K562 (cell line): Measurements from ENCODE around the gene PRDM16. TPM values are rescaled to one million over a fixed set of nuclear protein-coding genes. Genes with fewer than 3 reads are reported as not detected.

Source experiments
- ATAC-seq: fragments of 200-7000 bp; cut with Tn5 transposase; 3 replicates; pipeline ENCODE4 v1.9.1; 2020; ENCODE audit warnings: moderate library complexity
- BruUV-seq: library from RNA; stranded (reverse); fragments of 400-500 nt; replicated peaks from 2 replicates; lab custom pipeline; 2021; lab: Mats Ljungman, UMichigan
- CTCF ChIA-PET: fragments of 300-600 bp; formaldehyde crosslinking; extraction: SDS; loops from one replicate; lab custom pipeline; 2021; ENCODE audit warnings: low intra/inter-chr PET ratio; lab: Yijun Ruan, JAX
- POLR2A ChIA-PET: fragments of 300-600, 350-650 bp; sonication (Branson Sonifier 250); formaldehyde crosslinking; extraction: SDS; loops from one replicate; lab custom pipeline; 2021; ENCODE audit warnings: antibody characterized with exemption, inconsistent platforms; lab: Yijun Ruan, JAX
- DNase-seq, 4 experiments: peaks; one replicate each; pipeline versions ENCODE4 v3.0.0 to v3.0.0-alpha.2; 2011 to 2018; ENCODE audit warnings: low spot score in 3 of 4, mixed read lengths in 3 of 4; ENCODE audit errors: extremely low read depth in 1 of 4
- FAIRE-seq: peaks from 2 replicates; lab custom pipeline; 2011; peaks lifted over from hg19 to GRCh38; lab: Jason Lieb, UNC
- H2AFZ ChIP-seq: 2 replicates; pipeline ENCODE4 v1.6.0; 2011; ENCODE audit warnings: low read depth, low read length, control low read depth, inconsistent platforms
- H3K27ac ChIP-seq: fragments of 200-600 bp; 3 replicates; pipeline ENCODE4 v1.8.0; 2011; ENCODE audit warnings: low read depth, mild to moderate bottlenecking, control low read depth, inconsistent platforms, low read length, moderate library complexity, mixed read lengths; ENCODE audit errors: extremely low read depth
- H3K27me3 ChIP-seq, 2 experiments: fragments of 300-600 bp in 1 of 2; 2 replicates in 1 of 2; 3 replicates in 1 of 2; pipeline versions ENCODE4 v1.6.0 to v1.8.0; 2011; ENCODE audit warnings: inconsistent platforms in 2 of 2, low read length in 2 of 2, mild to moderate bottlenecking in 1 of 2, mixed read lengths in 1 of 2, moderate library complexity in 1 of 2; ENCODE audit not compliant: control insufficient read depth in 2 of 2, insufficient read depth in 2 of 2
- H3K36me3 ChIP-seq: fragments of 300-600 bp; 3 replicates; pipeline ENCODE4 v1.8.0; 2011; ENCODE audit warnings: mild to moderate bottlenecking, low read length, inconsistent platforms; ENCODE audit not compliant: control insufficient read depth, insufficient read depth
- H3K4me1 ChIP-seq, 2 experiments: fragments of 200-600 bp in 1 of 2; replicated peaks in 1 of 2; 2 replicates in 1 of 2; 3 replicates in 1 of 2; pipeline versions ENCODE4 v1.5.1 to v1.8.0; 2011; ENCODE audit warnings: inconsistent platforms in 2 of 2, low read length in 2 of 2, mild to moderate bottlenecking in 1 of 2, mixed read lengths in 1 of 2, moderate library complexity in 1 of 2; ENCODE audit not compliant: control insufficient read depth in 2 of 2, insufficient read depth in 2 of 2
- H3K4me2 ChIP-seq: 2 replicates; pipeline ENCODE4 v1.6.1; 2011; ENCODE audit warnings: low read length, control low read depth, inconsistent platforms, mixed read lengths; ENCODE audit not compliant: insufficient read depth
- H3K4me3 ChIP-seq: fragments of 200-600 bp; sonication (generic), shearing (Covaris generic); 2 replicates; pipeline ENCODE4 v1.5.1; 2016; ENCODE audit warnings: control low read depth, inconsistent platforms
- H3K79me2 ChIP-seq: fragments of 200-600 bp; 3 replicates; pipeline ENCODE4 v1.8.0; 2011; ENCODE audit warnings: low read length, inconsistent platforms; ENCODE audit not compliant: control insufficient read depth, insufficient read depth
- H3K9ac ChIP-seq, 2 experiments: 2 replicates each; pipeline versions ENCODE4 v1.6.0 to v1.6.1; 2011; ENCODE audit warnings: low read depth in 2 of 2, low read length in 2 of 2, control low read depth in 1 of 2, inconsistent platforms in 1 of 2, mild to moderate bottlenecking in 1 of 2, mixed read lengths in 1 of 2; ENCODE audit not compliant: insufficient read depth in 1 of 2
- H3K9me1 ChIP-seq: one replicate; pipeline ENCODE4 v1.6.0; 2011; ENCODE audit warnings: inconsistent platforms, mild to moderate bottlenecking, low read length, moderate library complexity; ENCODE audit not compliant: control insufficient read depth, insufficient read depth
- H3K9me3 ChIP-seq: replicated peaks from 2 replicates; pipeline ENCODE4 v1.5.1; 2011; ENCODE audit warnings: low read depth, low read length, inconsistent platforms; ENCODE audit not compliant: control insufficient read depth, insufficient read depth
- H4K20me1 ChIP-seq: replicated peaks from 2 replicates; pipeline ENCODE4 v1.6.1; 2011; ENCODE audit warnings: low read length, inconsistent platforms, mixed read lengths; ENCODE audit not compliant: control insufficient read depth, insufficient read depth
- E2F3 ChIP-seq: fragments of 250-450 bp; sonication (Bioruptor Pico); IDR thresholded peaks from 2 replicates; pipeline ENCODE4 v1.4.0; 2020; ENCODE audit warnings: mild to moderate bottlenecking
- ETV5 ChIP-seq: sonication (generic); formaldehyde crosslinking; IDR thresholded peaks from 2 replicates; pipeline ENCODE4 v1.4.0; 2020; ENCODE audit warnings: low read depth, mild to moderate bottlenecking, missing genetic modification reagents
- HMBOX1 ChIP-seq: sonication (generic); IDR thresholded peaks from 2 replicates; pipeline ENCODE4 v1.6.1; 2016
- NCOA6 ChIP-seq: fragments of 450-650 bp; IDR thresholded peaks from 2 replicates; pipeline ENCODE4 v1.6.1; 2017; ENCODE audit warnings: mild to moderate bottlenecking
- PATZ1 ChIP-seq: fragments of 250-450 bp; sonication (Bioruptor Pico); IDR thresholded peaks from 2 replicates; pipeline ENCODE4 v1.5.0; 2020; ENCODE audit warnings: mild to moderate bottlenecking, borderline replicate concordance
- RBBP5 ChIP-seq: fragments of 200-600 bp; sonication (generic); IDR thresholded peaks from 2 replicates; pipeline ENCODE4 v1.6.1; 2012; ENCODE audit warnings: borderline replicate concordance, mild to moderate bottlenecking, low read length, control low read depth, inconsistent platforms; ENCODE audit not compliant: insufficient read depth, poor library complexity, severe bottlenecking
- SAP30 ChIP-seq: fragments of 200-600 bp; sonication (generic); IDR thresholded peaks from 2 replicates; pipeline ENCODE4 v1.6.1; 2012; ENCODE audit warnings: borderline replicate concordance, low read depth, mild to moderate bottlenecking, moderate library complexity, low read length, control low read depth, inconsistent platforms; ENCODE audit not compliant: insufficient read depth, poor library complexity, severe bottlenecking
- SMAD2 ChIP-seq: fragments of 150-350 bp; IDR thresholded peaks from 2 replicates; pipeline ENCODE4 v1.6.1; 2014; ENCODE audit warnings: low read depth, mild to moderate bottlenecking, low read length
- TBP ChIP-seq: optimal IDR thresholded peaks from 2 replicates; pipeline ENCODE3; 2011; ENCODE audit warnings: low read depth, low read length, improper control_type of control experiment
- ZNF639 ChIP-seq, 2 experiments: fragments of 200-800 bp in 1 of 2; sonication (Bioruptor generic) in 1 of 2; sonication (generic) in 1 of 2; formaldehyde crosslinking in 1 of 2; IDR thresholded peaks in 1 of 2; conservative IDR thresholded peaks in 1 of 2; 2 replicates each; pipeline versions ENCODE4 v1.5.0 to v1.6.1; 2016 to 2020; ENCODE audit warnings: missing compliant biosample characterization in 1 of 2, missing genetic modification characterization in 1 of 2, missing genetic modification reagents in 1 of 2
- whole genome bisulfite sequencing: fragments of 100-300 bp; shearing (Covaris generic); methylation state at CpG from one replicate; pipeline ENCODE4 v1.1.6; 2016; ENCODE audit warnings: low coverage, mixed read lengths; ENCODE audit not compliant: insufficient coverage; ENCODE audit errors: missing lambda C conversion rate; 5-methylcytosine and 5-hydroxymethylcytosine counted together
- in situ Hi-C: fragments of 300-500 bp; cut with MboI; formaldehyde crosslinking; loops from 4 replicates; pipeline ENCODE4 v1.15.0; 2018; ENCODE audit warnings: inconsistent platforms, mixed read lengths
- intact Hi-C: fragments of 100-400 bp; cut with micrococcal nuclease; formaldehyde crosslinking; loops from 2 replicates; pipeline ENCODE4 v1.14.2; 2022
- polyA plus RNA-seq, 8 experiments: library from polyadenylated mRNA; depleted of rRNA in 4 of 8; stranded (reverse) in 5 of 8; unstranded in 3 of 8; fragments of >200 nt; fragmentation: Nextera tagmentation in 2 of 8; fragmentation: Illumina TruSeq in 1 of 8; extraction: Ambion mirVana in 2 of 8; extraction: Trizol in 1 of 8; gene quantifications; 2 replicates each; pipeline versions ENCODE4 v1.2.1 to v1.2.3, GENCODE V29; 2011 to 2014; ENCODE audit warnings: inconsistent platforms in 1 of 8, missing spikeins in 1 of 8
- total RNA-seq, 7 experiments: library from RNA; depleted of rRNA in 6 of 7; stranded (reverse); fragments of >200 nt in 6 of 7; fragmentation: Illumina TruSeq in 2 of 7; extraction: Trizol in 2 of 7; gene quantifications; 2 replicates each; pipeline versions ENCODE4 v1.2.1 to v1.2.3, GENCODE V29; 2011 to 2021; ENCODE audit warnings: low replicate concordance in 1 of 7
- TF ChIP-seq, protein P1 (sequence below): sonication (generic); formaldehyde crosslinking; IDR thresholded peaks from 2 replicates; pipeline ENCODE4 v1.8.1; 2022; ENCODE audit warnings: missing genetic modification reagents
- TF ChIP-seq, protein P2 (sequence below): fragments of 450-650 bp; IDR thresholded peaks from 2 replicates; pipeline ENCODE4 v1.6.1; 2018; ENCODE audit warnings: mild to moderate bottlenecking, low read depth; ENCODE audit not compliant: partially characterized antibody

The PRDM16 gene
- total and polyA plus RNA-seq, 9 of the 15 experiments (the other 6 are each of a cell fraction or from before 2014, with no cell fraction given), result 0.10 to 0.27 TPM; not detected in 7

DNA sequence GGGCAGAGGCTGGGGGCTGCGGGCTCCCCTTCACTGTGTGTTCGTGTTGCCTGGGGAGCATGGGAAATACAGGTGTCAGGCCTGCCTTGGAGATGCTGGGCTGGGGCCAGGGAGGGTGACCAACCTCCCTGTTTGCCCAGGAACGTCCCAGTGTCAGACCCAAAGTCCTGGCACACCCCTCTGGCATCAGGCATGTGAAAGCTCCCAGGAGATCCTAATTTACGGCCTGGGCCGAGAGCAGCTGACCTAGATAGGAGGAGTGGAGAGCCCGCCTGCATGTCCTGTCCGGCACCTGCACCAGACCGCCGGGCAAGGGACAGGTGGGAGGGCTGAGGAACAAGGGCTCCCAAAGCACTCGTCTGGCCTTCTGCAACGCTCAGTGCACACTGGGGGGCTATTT, 124.8 kb downstream of the PRDM16 start:
- intact Hi-C loops (no loop called here), in situ Hi-C loops (no loop called here)
- POLR2A ChIA-PET, result no interaction called here
- H3K27ac ChIP-seq, result no peak overlapping the region
- H3K36me3 ChIP-seq, result no peaks in the 10 kb centered on the region
- H3K9me3 ChIP-seq, result no peaks in the 10 kb centered on the region
- no peak for FAIRE-seq
- H3K4me2 ChIP-seq, result no peak overlapping the region
- no TSS peak for BruUV-seq
- no peaks in the 10 kb centered on the region for H3K79me2 ChIP-seq
- H2AFZ ChIP-seq, result no peak overlapping the region
- ATAC-seq, result no peak
- 0% methylated on average over 10 of the region's 11 CpGs for WGBS
- H3K4me1 ChIP-seq, result no peaks in the 10 kb centered on the region; a peak in 1 of 5 replicates
- DNase-seq, result no peak
- peaks cover 9% of the 10 kb centered on the region; the same call in 1 of the 2 replicates for H4K20me1 ChIP-seq
- H3K9me1 ChIP-seq, result peaks cover 2% of the 10 kb centered on the region
- CTCF ChIA-PET, result no interaction called here
- no peak overlapping the region for H3K4me3 ChIP-seq
- peaks cover 19 to 90% of the 10 kb centered on the region in 2 experiments; a peak in 4 of 5 replicates for H3K27me3 ChIP-seq
- H3K9ac ChIP-seq, result no peak overlapping the region
- TF ChIP-seq PATZ1 (CRISPR knock-in tag) (no peak), HMBOX1 (no peak), E2F3 (CRISPR knock-in tag) (no peak), TBP (no peak), ETV5 (CRISPR knock-in tag) (no peak), SAP30 (no peak), NCOA6 (no peak), RBBP5 (no peak), SMAD2 (no peak), ZNF639 (CRISPR knock-in tag; conservative IDR thresholded peaks at IDR 0.05 in 1 of 2, IDR thresholded peaks at IDR 0.05 in 1 of 2) (no peak)
- TF ChIP-seq, protein P1, sequence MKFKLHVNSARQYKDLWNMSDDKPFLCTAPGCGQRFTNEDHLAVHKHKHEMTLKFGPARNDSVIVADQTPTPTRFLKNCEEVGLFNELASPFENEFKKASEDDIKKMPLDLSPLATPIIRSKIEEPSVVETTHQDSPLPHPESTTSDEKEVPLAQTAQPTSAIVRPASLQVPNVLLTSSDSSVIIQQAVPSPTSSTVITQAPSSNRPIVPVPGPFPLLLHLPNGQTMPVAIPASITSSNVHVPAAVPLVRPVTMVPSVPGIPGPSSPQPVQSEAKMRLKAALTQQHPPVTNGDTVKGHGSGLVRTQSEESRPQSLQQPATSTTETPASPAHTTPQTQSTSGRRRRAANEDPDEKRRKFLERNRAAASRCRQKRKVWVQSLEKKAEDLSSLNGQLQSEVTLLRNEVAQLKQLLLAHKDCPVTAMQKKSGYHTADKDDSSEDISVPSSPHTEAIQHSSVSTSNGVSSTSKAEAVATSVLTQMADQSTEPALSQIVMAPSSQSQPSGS (CRISPR knock-in tag), result no peak
- TF ChIP-seq, protein P2, sequence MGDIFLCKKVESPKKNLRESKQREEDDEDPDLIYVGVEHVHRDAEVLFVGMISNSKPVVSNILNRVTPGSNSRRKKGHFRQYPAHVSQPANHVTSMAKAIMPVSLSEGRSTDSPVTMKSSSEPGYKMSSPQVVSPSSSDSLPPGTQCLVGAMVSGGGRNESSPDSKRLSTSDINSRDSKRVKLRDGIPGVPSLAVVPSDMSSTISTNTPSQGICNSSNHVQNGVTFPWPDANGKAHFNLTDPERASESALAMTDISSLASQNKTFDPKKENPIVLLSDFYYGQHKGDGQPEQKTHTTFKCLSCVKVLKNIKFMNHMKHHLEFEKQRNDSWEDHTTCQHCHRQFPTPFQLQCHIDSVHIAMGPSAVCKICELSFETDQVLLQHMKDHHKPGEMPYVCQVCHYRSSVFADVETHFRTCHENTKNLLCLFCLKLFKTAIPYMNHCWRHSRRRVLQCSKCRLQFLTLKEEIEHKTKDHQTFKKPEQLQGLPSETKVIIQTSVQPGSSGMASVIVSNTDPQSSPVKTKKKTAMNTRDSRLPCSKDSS, result no peak
